Peyer's patch (tissue), 4 donors: Measurements from ENCODE around the gene MCAT.

Experiments
- POLR2A ChIP-seq, 2 donors: fragments of 450-650 bp; IDR thresholded peaks; one replicate each; pipeline ENCODE4 v1.5.1; 2017; ENCODE audit warnings: antibody characterized with exemption in 2 of 2, mild to moderate bottlenecking in 2 of 2, moderate library complexity in 2 of 2
- TF ChIP-seq, protein P1 (sequence below), 6 experiments: fragments of 450-650 bp in 4 of 6; fragments of 200-600 bp in 2 of 6; sonication (generic) in 1 of 6; IDR thresholded peaks; one replicate each; pipeline ENCODE4 v1.5.1; 2017 to 2019; ENCODE audit warnings: antibody characterized with exemption in 6 of 6, mild to moderate bottlenecking in 3 of 6, moderate library complexity in 1 of 6

DNA sequence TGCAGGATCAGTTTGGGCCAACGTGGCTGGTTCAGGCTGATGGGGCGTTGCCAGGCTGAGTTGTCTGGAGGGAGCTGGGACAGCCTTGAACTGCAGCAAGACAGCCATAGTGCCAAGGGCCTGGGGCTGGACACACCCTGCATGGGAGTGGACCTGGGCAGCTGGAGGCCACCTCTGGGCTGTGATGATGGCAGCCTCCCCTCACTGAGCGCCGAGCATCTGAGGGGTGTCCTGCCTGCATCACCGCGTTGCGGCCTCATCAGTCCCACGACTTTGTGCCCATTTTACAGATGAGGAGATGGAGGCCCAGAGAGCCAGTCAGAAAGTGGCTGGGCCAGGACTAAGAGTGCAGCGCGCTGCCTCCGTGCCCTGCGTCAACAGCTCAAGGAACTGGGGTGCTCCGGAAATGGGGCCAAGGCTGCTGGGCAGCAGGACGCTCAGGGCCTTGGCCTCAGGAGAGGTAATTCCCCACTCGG, 7.6 kb upstream of the MCAT start:
- TF ChIP-seq, protein P1, sequence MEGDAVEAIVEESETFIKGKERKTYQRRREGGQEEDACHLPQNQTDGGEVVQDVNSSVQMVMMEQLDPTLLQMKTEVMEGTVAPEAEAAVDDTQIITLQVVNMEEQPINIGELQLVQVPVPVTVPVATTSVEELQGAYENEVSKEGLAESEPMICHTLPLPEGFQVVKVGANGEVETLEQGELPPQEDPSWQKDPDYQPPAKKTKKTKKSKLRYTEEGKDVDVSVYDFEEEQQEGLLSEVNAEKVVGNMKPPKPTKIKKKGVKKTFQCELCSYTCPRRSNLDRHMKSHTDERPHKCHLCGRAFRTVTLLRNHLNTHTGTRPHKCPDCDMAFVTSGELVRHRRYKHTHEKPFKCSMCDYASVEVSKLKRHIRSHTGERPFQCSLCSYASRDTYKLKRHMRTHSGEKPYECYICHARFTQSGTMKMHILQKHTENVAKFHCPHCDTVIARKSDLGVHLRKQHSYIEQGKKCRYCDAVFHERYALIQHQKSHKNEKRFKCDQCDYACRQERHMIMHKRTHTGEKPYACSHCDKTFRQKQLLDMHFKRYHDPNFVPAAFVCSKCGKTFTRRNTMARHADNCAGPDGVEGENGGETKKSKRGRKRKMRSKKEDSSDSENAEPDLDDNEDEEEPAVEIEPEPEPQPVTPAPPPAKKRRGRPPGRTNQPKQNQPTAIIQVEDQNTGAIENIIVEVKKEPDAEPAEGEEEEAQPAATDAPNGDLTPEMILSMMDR (IDR thresholded peaks at IDR 0.05), result no peak
- no peak for TF ChIP-seq POLR2A (IDR thresholded peaks at IDR 0.05)
